Right lung (tissue), 5 donors: ENCODE measurements around the gene BCOR. TPM values are rescaled to one million over a fixed set of nuclear protein-coding genes. Genes with fewer than 3 reads are reported as not detected.

Experiments
- DNase-seq, 2 donors: peaks; one replicate each; pipeline ENCODE4 v3.0.0-alpha.2; 2013
- polyA plus RNA-seq, 5 donors: library from polyadenylated mRNA; unstranded; fragments of 120-200 nt; gene quantifications; one replicate each; pipeline versions ENCODE4 v1.2.1 to v1.2.3, GENCODE V29; 2013; ENCODE audit warnings: inconsistent platforms in 1 of 5, low replicate concordance in 1 of 5; ENCODE audit not compliant: insufficient read length in 5 of 5, insufficient read depth in 1 of 5

BCOR gene
- polyA plus RNA-seq, 5 donors: 55.3 to 65.8 (median 56.6) TPM

- no peak for DNase-seq
These were observed 62.0 kb downstream of the BCOR start for GRCh38 chrX:40035726-40036125.

GRCh38 chrX:40031911-40032310 is 65.8 kb downstream of the BCOR start:
- no peak for DNase-seq

- DNase-seq: no peak
These were observed 67.6 kb downstream of the BCOR start for GRCh38 chrX:40030205-40030604.

GRCh38 chrX:40022421-40022820 is 75.3 kb downstream of the BCOR start:
- no peak for DNase-seq

GRCh38 chrX:40021647-40022046 is 76.1 kb downstream of the BCOR start:
- no peak for DNase-seq

DNA sequence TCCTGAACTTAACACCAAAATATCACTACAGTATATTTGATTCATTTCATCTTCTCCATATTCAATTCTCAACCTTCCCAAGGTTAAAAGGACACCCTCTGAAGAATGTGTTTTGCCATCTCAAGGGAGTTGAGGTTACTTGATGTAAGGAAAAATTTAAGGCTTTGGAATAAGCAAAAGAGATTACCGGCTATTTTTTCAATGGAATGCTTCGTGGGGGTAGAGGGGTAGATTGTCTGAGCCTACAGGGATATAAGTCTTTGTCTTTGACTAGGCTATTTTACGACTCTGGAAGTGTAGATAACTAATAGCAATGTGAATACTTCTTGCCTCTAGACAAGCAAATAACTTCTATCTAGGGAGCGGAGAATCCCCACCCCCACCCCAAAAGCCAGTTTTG is 78.2 kb downstream of the BCOR start:
- no peak for DNase-seq

- DNase-seq: no peak
These were observed 79.7 kb downstream of the BCOR start for GRCh38 chrX:40018041-40018440.

DNA sequence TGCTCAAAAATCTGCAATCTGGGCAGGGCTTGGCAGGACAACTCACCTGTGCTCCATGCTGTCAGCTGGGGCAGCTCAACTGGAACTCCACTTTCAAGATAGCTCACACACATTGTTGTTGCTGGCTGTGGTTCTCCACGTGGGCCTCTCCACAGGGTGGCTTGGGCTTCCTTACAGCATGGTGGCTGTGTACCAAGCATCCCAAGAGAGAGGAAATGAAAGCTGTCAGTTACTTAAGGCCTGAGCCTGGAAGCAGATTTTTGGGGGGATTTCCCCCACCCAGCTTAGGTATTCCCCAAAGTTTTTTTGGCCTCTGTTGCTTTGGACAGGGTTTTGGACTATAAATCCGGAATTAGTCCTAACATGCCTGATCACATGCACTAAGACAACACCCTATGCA is 81.0 kb downstream of the BCOR start:
- DNase-seq: no peak

- no peak for DNase-seq
These were observed 82.1 kb downstream of the BCOR start for GRCh38 chrX:40015693-40016092.

DNA sequence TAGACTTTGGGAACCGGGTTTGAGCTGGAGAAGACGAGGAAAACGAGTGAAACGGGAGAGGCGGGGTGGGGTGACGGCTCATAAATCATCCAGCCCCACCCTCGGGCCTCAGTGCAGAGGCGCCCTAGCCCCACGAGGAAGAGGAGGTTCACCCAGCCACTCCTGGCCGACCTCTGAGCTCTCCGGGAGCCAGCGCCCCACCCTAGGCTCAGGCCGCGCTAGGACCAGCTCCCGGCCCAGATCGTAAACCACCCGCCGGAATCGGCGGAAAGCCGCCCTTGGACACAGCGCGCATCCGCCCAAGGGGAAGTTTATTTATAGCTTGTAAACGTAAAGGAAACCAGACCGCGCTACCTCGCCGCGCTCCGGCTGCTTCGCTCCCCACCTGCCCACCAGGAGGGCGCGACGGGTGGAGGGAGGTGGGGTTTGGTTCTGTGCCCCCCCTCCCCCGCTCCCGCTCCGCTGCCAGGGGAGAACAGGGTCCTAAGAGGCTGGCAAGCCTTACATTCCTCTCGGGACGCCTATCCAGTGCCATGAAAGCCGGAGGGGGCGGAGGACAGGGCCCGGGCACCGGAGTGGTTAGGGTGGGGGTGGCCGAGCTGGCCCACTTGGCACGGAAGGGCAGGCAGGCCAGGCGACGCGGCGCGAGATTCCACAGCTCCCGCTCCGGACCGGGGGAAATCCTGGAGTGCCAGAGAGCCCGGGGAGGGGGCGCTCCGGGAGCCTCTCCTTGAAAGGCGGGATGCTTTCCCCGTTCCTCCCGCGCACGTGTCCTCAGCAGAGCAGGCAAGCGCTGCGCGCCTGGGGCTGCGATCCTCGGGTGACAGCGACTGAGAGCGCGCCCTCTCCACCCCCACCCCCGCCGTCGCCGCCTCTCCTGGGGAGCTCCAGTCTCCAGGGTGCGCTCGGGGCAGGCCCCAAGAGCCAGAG is 84.2 kb downstream of the BCOR start:
- peak; percentile 50 to 57 for DNase-seq

DNA sequence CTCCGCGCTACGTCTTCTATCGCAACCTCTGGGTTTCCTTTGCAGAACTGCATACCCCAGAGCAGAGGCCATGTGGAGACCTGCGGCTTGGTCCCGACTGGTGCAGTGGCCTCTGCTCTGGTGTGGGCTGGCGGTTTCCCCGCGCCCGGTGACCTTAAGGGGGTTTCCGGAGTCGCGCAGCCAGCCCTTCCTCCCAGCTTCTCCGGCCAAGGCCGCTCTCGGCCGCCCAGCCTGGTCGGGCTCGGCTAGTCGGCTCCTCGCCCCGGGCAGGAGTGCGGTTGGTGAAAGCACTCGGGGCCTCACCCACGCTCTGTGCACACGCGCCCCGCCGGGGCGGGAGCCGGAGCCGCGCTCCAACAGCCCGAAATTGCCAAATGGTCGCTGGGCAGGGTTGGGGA is 84.9 kb downstream of the BCOR start:
- peak in 1 of 2 donors; percentile 34 for DNase-seq

GRCh38 chrX:40012039-40012867 is 85.5 kb downstream of the BCOR start:
- peak; percentile 34 to 43 for DNase-seq

DNA sequence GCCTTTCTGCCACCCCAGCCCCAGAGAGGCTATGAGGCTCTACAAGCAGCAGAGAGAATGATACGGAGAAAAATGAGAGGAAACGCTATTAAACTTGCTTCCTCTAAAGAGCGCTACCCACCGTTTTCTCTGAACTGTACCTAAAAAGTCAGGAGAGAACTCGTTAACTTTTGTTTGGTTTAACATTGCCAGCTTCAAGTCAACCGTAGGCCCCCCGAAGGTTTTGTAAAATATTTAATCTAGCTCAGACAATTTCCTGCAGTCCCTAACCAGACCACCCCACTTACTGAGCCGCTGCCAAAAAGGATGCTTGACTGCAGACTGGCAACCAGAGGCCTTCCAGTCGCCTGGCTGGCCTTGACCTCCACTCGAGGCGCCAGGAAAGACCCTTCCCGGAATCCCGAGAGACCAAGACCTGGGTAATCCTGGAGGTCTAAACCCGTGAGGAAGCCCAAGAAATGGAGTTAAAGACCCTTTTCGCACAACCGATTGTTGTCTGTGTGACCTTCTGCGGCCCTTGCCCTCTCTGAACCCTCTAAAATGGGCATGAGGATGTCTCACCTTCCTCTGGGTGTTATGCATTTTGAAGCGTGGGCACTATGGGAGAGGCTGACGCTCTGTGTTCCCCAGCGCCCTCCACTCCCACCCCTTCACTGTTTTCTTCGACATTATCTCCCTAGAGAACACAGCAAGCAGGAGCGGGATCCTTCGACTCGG is 86.3 kb downstream of the BCOR start:
- no peak for DNase-seq

- no peak for DNase-seq
These were observed 87.0 kb downstream of the BCOR start for GRCh38 chrX:40010550-40011321.

- DNase-seq: no peak
These were observed 87.9 kb downstream of the BCOR start for GRCh38 chrX:40009890-40010289.

- DNase-seq: no peak
These were observed 88.3 kb downstream of the BCOR start for GRCh38 chrX:40009462-40009851.

GRCh38 chrX:40008791-40009461 is 88.8 kb downstream of the BCOR start:
- peak; percentile 42 to 59 for DNase-seq

GRCh38 chrX:40007756-40008705 is 89.7 kb downstream of the BCOR start:
- no peak for DNase-seq

- no peak for DNase-seq
These were observed 90.5 kb downstream of the BCOR start for GRCh38 chrX:40007131-40007755.
